CD4-positive, alpha-beta T cell treated with Interferon gamma for 1 hour (primary cell): Measurements from ENCODE around the gene CHD9NB.
A peak's percentile ranks its signal among the peaks of the same experiment; 100 is the strongest.

ENCODE experiments used
- DNase-seq: peaks from one replicate; pipeline ENCODE4 v3.0.0-alpha.2; 2020

CHD9NB gene

GRCh38 chr16:53052519-53053501, at the start of gene CHD9NB:
TSS of gene CHD9NB (minus strand) at chr16:53052897. CDS start at chr16:53044158, 8,739 bp downstream.
- DNase-seq, result no peak

- no peak for DNase-seq
Observed at GRCh38 chr16:53100889-53101288, 48.2 kb upstream of the CHD9NB start.

GRCh38 chr16:53100131-53100748, 47.5 kb upstream of the CHD9NB start:
- DNase-seq, result no peak

- DNase-seq, result peak; percentile 37
Observed at GRCh38 chr16:53099318-53100130, 46.8 kb upstream of the CHD9NB start.

- DNase-seq, result peak; percentile 74
Observed at GRCh38 chr16:53098526-53099317, 46.0 kb upstream of the CHD9NB start.

GRCh38 chr16:53097190-53097589, 44.5 kb upstream of the CHD9NB start:
- no peak for DNase-seq

- DNase-seq, result peak; percentile 33
Observed at GRCh38 chr16:53094013-53094630, 41.4 kb upstream of the CHD9NB start.

GRCh38 chr16:53093162-53093744, 40.6 kb upstream of the CHD9NB start:
- DNase-seq, result no peak

GRCh38 chr16:53092284-53092683, 39.6 kb upstream of the CHD9NB start:
- DNase-seq, result no peak

- DNase-seq, result peak; percentile 16
Observed at GRCh38 chr16:53091466-53092211, 38.9 kb upstream of the CHD9NB start.

GRCh38 chr16:53090591-53091411, 38.1 kb upstream of the CHD9NB start:
- DNase-seq, result peak; percentile 34

- DNase-seq, result no peak
Observed at GRCh38 chr16:53090286-53090590, 37.5 kb upstream of the CHD9NB start.

GRCh38 chr16:53089434-53090285, 37.0 kb upstream of the CHD9NB start:
- no peak for DNase-seq

- no peak for DNase-seq
Observed at GRCh38 chr16:53087101-53087500, 34.4 kb upstream of the CHD9NB start.

- DNase-seq, result no peak
Observed at GRCh38 chr16:53085931-53086421, 33.3 kb upstream of the CHD9NB start.

- no peak for DNase-seq
Observed at GRCh38 chr16:53085369-53085843, 32.7 kb upstream of the CHD9NB start.

GRCh38 chr16:53084746-53085334, 32.1 kb upstream of the CHD9NB start:
- no peak for DNase-seq

- no peak for DNase-seq
Observed at GRCh38 chr16:53084141-53084541, 31.4 kb upstream of the CHD9NB start.
